ENCODE measurements around the gene TUBA1C. TPM values are rescaled to one million over a fixed set of nuclear protein-coding genes. Genes with fewer than 3 reads are reported as not detected.
"Not testable (repeated sequence)": the region's sequence is repeated elsewhere in the genome, so short reads cannot be mapped to it uniquely, and the experiment has no call there.

Gene TUBA1C
- total RNA-seq, 4 donors from 2014 or later: 122 to 210 (median 131) TPM

GRCh38 chr12:49298160-49298559, 33.3 kb downstream of the TUBA1C start:
- Histone ChIP-seq H3K36me3 (no peaks in the 10 kb centered on the region), H3K4me1 (peaks cover 0 to 40% (median 18%) of the 10 kb centered on the region in 3 donors), H3K27ac (no peak overlapping the region), H3K27me3 (peaks cover 90% of the 10 kb centered on the region), H3K9me3 (no peaks in the 10 kb centered on the region), H3K4me3 (no peak overlapping the region)
- TF ChIP-seq POLR2AphosphoS5 (IDR thresholded peaks at IDR 0.05) (no peak), EP300 (IDR thresholded peaks at IDR 0.05) (no peak), CTCF (IDR thresholded peaks at IDR 0.05) (no peak), POLR2A (IDR thresholded peaks at IDR 0.05) (no peak)
- no peak for ATAC-seq
- 14 to 38% methylated on average over 2 of the region's 6 CpGs for WGBS, 2 donors (ENCODE audit: low coverage in 1 of 2)

- no peak for ATAC-seq
- WGBS, 2 donors (ENCODE audit: low coverage in 1 of 2): 56 to 69% methylated on average over 4 of the region's 4 CpGs
- TF ChIP-seq POLR2A (IDR thresholded peaks at IDR 0.05): no peak
- no peak for TF ChIP-seq EP300 (IDR thresholded peaks at IDR 0.05)
- TF ChIP-seq CTCF (IDR thresholded peaks at IDR 0.05): no peak
- TF ChIP-seq POLR2AphosphoS5 (IDR thresholded peaks at IDR 0.05): no peak
- Histone ChIP-seq H3K27ac (no peak overlapping the region), H3K27me3 (peaks cover 86% of the 10 kb centered on the region), H3K9me3 (no peaks in the 10 kb centered on the region), H3K36me3 (no peaks in the 10 kb centered on the region), H3K4me3 (no peak overlapping the region), H3K4me1 (peaks cover 0 to 16% (median 9%) of the 10 kb centered on the region in 3 donors)
These were observed 36.9 kb downstream of the TUBA1C start for GRCh38 chr12:49301760-49302159.

- 57% methylated on average over 1 of the region's 2 CpGs; no CpG with 5 or more reads in 1 of the 2 donors for WGBS, 2 donors (ENCODE audit: low coverage in 1 of 2)
- no peak overlapping the region for H3K4me3 ChIP-seq
- no peaks in the 10 kb centered on the region for H3K36me3 ChIP-seq
- H3K4me1 ChIP-seq: no peaks in the 10 kb centered on the region
- no peak for TF ChIP-seq POLR2AphosphoS5 (IDR thresholded peaks at IDR 0.05)
- TF ChIP-seq CTCF (IDR thresholded peaks at IDR 0.05): no peak
- TF ChIP-seq POLR2A (IDR thresholded peaks at IDR 0.05): no peak
- TF ChIP-seq EP300 (IDR thresholded peaks at IDR 0.05): no peak
- no peak for ATAC-seq
- no peaks in the 10 kb centered on the region for H3K9me3 ChIP-seq
- no peak overlapping the region for H3K27ac ChIP-seq
- peaks cover 77% of the 10 kb centered on the region for H3K27me3 ChIP-seq
These were observed 39.3 kb downstream of the TUBA1C start for GRCh38 chr12:49304161-49304560.

DNA sequence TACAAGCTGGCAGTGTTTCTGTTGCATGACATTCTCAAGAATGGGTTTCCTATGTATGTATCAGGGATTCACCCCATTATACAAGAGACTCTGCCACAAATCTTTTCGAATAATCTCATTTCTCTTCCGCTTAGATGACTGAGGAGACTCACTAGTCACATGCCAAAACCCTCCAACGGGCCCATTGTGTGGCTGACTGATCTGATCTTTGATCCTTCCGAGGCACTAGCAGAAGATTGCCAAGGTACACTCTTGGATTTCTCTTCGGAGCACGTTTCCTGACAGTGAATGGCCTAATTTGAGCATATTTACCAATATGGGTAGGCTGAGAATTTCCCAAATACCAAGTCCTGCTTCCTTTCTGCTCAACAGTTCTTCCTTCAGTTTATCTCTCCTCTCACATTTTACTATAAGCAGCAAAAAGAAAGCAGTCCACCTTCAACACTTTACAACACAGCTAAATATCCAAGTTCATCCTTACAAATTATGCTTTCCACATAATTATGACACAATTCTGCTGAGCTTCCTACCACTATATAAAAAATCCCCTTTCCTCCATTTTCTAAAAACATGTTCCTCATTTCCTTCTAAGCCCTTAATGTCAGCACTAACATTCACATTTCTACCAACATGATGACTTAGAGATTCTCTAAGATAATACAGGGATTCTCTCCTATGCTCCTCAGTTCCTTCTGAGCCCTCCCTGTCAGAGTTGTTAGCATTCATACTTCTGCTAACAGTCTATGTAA, 41.1 kb downstream of the TUBA1C start:
- no peak for ATAC-seq
- no peak overlapping the region for H3K27ac ChIP-seq
- 73 to 84% methylated on average over 3 to 6 of the region's 6 CpGs for WGBS, 2 donors (ENCODE audit: low coverage in 1 of 2)
- H3K4me1 ChIP-seq: no peaks in the 10 kb centered on the region
- H3K9me3 ChIP-seq: no peaks in the 10 kb centered on the region
- no peak for TF ChIP-seq CTCF (IDR thresholded peaks at IDR 0.05)
- no peak for TF ChIP-seq POLR2A (IDR thresholded peaks at IDR 0.05)
- TF ChIP-seq EP300 (IDR thresholded peaks at IDR 0.05): no peak
- TF ChIP-seq POLR2AphosphoS5 (IDR thresholded peaks at IDR 0.05): no peak
- H3K4me3 ChIP-seq: no peak overlapping the region
- peaks cover 65% of the 10 kb centered on the region for H3K27me3 ChIP-seq
- H3K36me3 ChIP-seq: no peaks in the 10 kb centered on the region

- WGBS, 2 donors (ENCODE audit: low coverage in 1 of 2): 68 to 84% methylated on average over 5 to 7 of the region's 7 CpGs
- no peaks in the 10 kb centered on the region for H3K9me3 ChIP-seq
- H3K27me3 ChIP-seq: peaks cover 47% of the 10 kb centered on the region
These were observed 44.5 kb downstream of the TUBA1C start for GRCh38 chr12:49309386-49309785.

GRCh38 chr12:49310451-49311000, 45.6 kb downstream of the TUBA1C start:
- not testable (repeated sequence) for H3K27ac ChIP-seq, H3K4me1 ChIP-seq, H3K36me3 ChIP-seq, H3K4me3 ChIP-seq, ATAC-seq, H3K9me3 ChIP-seq
- peaks cover 47% of the 10 kb centered on the region for H3K27me3 ChIP-seq
- WGBS, 2 donors (ENCODE audit: low coverage in 1 of 2): no CpG with 5 or more reads among the region's 3 CpGs

More at GRCh38 chr12:49309386-49309785, 44.5 kb downstream of the TUBA1C start:
- no peaks in the 10 kb centered on the region for H3K36me3 ChIP-seq
- H3K4me3 ChIP-seq: no peak overlapping the region
- ATAC-seq: no peak
- TF ChIP-seq POLR2AphosphoS5 (IDR thresholded peaks at IDR 0.05) (no peak), EP300 (IDR thresholded peaks at IDR 0.05) (no peak), POLR2A (IDR thresholded peaks at IDR 0.05) (no peak), CTCF (IDR thresholded peaks at IDR 0.05) (no peak)
- no peak overlapping the region for H3K27ac ChIP-seq
- no peaks in the 10 kb centered on the region for H3K4me1 ChIP-seq

Data from gastroesophageal sphincter (tissue), 4 donors.